Measurements from ENCODE around the gene AQP2.
A peak's percentile ranks its signal among the peaks of the same experiment; 100 is the strongest.

Gene AQP2

GRCh38 chr12:49909826-49910225 lies 40.7 kb upstream of the AQP2 start:
- no peaks in the 10 kb centered on the region for H3K36me3 ChIP-seq (ENCODE audit: control insufficient read depth, insufficient read depth, low read length, severe bottlenecking)
- no peak overlapping the region for H3K9ac ChIP-seq (ENCODE audit: low read length)
- H3K4me1 ChIP-seq (ENCODE audit: control insufficient read depth, insufficient read depth, low read length): peaks cover 8% of the 10 kb centered on the region
- no peak overlapping the region for H3K4me3 ChIP-seq (ENCODE audit: low read length)
- H3K9me3 ChIP-seq (ENCODE audit: control insufficient read depth, low read length): no peaks in the 10 kb centered on the region
- no peaks in the 10 kb centered on the region for H3K27me3 ChIP-seq (replicated peaks; ENCODE audit: control insufficient read depth, insufficient read depth, low read length)
- DNase-seq (ENCODE audit: low read depth): peak; percentile 29

- H3K9me3 ChIP-seq (ENCODE audit: control insufficient read depth, low read length): no peaks in the 10 kb centered on the region
- no peaks in the 10 kb centered on the region for H3K36me3 ChIP-seq (ENCODE audit: control insufficient read depth, insufficient read depth, low read length, severe bottlenecking)
- no peaks in the 10 kb centered on the region for H3K27me3 ChIP-seq (replicated peaks; ENCODE audit: control insufficient read depth, insufficient read depth, low read length)
- no peak overlapping the region for H3K4me3 ChIP-seq (ENCODE audit: low read length)
- no peak for DNase-seq (ENCODE audit: low read depth)
- H3K9ac ChIP-seq (ENCODE audit: low read length): no peak overlapping the region
- peaks cover 8% of the 10 kb centered on the region for H3K4me1 ChIP-seq (ENCODE audit: control insufficient read depth, insufficient read depth, low read length)
Observed at GRCh38 chr12:49910331-49911212, 40.0 kb upstream of the AQP2 start.

- Histone ChIP-seq H3K36me3 (ENCODE audit: control insufficient read depth, insufficient read depth, low read length, severe bottlenecking) (no peaks in the 10 kb centered on the region), H3K27me3 (replicated peaks; ENCODE audit: control insufficient read depth, insufficient read depth, low read length) (no peaks in the 10 kb centered on the region), H3K9me3 (ENCODE audit: control insufficient read depth, low read length) (no peaks in the 10 kb centered on the region), H3K4me1 (ENCODE audit: control insufficient read depth, insufficient read depth, low read length) (peaks cover 8% of the 10 kb centered on the region), H3K4me3 (ENCODE audit: low read length) (no peak overlapping the region), H3K9ac (ENCODE audit: low read length) (no peak overlapping the region)
- no peak for DNase-seq (ENCODE audit: low read depth)
Observed at GRCh38 chr12:49911213-49911605, 39.3 kb upstream of the AQP2 start.

- DNase-seq (ENCODE audit: low read depth): no peak
- no peaks in the 10 kb centered on the region for H3K36me3 ChIP-seq (ENCODE audit: control insufficient read depth, insufficient read depth, low read length, severe bottlenecking)
- no peak overlapping the region for H3K9ac ChIP-seq (ENCODE audit: low read length)
- no peaks in the 10 kb centered on the region for H3K9me3 ChIP-seq (ENCODE audit: control insufficient read depth, low read length)
- no peak overlapping the region for H3K4me3 ChIP-seq (ENCODE audit: low read length)
- peaks cover 8% of the 10 kb centered on the region for H3K4me1 ChIP-seq (ENCODE audit: control insufficient read depth, insufficient read depth, low read length)
- no peaks in the 10 kb centered on the region for H3K27me3 ChIP-seq (replicated peaks; ENCODE audit: control insufficient read depth, insufficient read depth, low read length)
Observed at GRCh38 chr12:49912345-49913255, 37.9 kb upstream of the AQP2 start.

DNA sequence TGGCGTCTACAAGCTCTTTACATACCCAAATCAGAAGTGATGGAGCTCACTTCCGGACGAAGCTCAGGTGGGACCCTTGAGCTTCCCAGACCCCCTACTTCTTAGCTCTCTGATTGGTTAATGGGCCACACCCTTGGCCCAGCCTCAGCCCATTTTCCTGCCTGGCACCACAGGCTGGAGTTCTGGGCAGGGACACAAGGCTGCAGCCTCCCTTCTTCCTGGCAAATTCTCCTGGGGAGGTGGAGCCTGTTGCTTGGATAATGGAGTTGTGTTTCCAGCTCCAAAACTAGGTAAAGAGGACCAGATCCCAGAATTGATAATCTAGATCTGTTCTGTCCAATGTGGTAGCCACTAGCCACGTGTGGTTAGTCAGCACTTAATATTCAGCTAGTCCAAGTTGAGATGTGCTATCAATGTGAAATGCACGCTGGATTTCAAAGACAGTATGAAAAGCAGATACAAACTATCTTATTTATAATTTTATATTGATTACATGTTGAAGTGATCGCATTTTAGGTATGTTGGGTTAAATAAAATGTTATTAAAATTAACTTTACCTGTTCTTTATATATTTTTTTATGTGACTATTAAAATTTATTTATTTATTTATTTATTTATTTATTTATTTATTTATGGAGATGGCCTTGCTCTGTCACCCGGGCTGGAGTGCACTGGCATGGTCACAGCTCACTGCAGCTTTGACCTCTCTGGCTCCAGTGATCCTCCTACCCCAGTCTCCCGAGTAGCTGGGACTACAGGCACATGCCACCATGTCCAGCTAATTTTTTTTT lies 34.2 kb upstream of the AQP2 start:
- DNase-seq (ENCODE audit: low read depth): no peak
- Histone ChIP-seq H3K9me3 (ENCODE audit: control insufficient read depth, low read length) (no peaks in the 10 kb centered on the region), H3K4me3 (ENCODE audit: low read length) (no peak overlapping the region), H3K36me3 (ENCODE audit: control insufficient read depth, insufficient read depth, low read length, severe bottlenecking) (no peaks in the 10 kb centered on the region), H3K27me3 (replicated peaks; ENCODE audit: control insufficient read depth, insufficient read depth, low read length) (no peaks in the 10 kb centered on the region), H3K9ac (ENCODE audit: low read length) (no peak overlapping the region), H3K4me1 (ENCODE audit: control insufficient read depth, insufficient read depth, low read length) (peaks cover 12% of the 10 kb centered on the region)

DNA sequence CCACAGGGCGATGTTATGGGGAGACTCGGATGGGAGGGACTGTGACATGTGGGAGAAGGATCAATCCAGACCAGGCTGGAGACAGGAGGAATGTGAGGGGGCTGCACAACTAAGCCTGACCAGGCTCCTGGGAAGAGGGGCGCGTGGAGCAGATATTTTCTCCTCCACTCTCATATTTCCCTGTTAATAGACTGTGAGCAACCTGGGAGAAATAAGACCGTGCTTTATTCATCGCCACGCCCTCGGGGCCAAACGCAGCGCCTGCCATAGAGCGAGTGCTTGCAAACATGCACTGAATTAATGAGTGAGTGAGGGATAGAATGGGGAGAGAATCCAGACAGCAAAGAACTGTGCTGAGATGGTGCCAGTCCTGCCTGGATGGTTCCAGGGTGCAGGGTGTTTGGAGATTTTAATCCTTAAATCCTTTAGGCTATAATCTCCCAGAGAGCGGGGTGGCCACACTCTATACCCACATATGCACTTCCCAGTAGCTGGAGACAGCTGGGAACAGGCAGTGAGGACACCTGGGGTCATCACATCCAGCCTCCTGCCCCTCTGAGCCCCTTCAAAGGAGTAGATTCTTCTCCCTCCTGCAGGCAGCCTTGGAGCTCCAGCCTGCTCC lies 33.3 kb upstream of the AQP2 start:
- Histone ChIP-seq H3K4me1 (ENCODE audit: control insufficient read depth, insufficient read depth, low read length) (peaks cover 16% of the 10 kb centered on the region), H3K27me3 (replicated peaks; ENCODE audit: control insufficient read depth, insufficient read depth, low read length) (no peaks in the 10 kb centered on the region), H3K4me3 (ENCODE audit: low read length) (no peak overlapping the region), H3K36me3 (ENCODE audit: control insufficient read depth, insufficient read depth, low read length, severe bottlenecking) (no peaks in the 10 kb centered on the region), H3K9me3 (ENCODE audit: control insufficient read depth, low read length) (no peaks in the 10 kb centered on the region), H3K9ac (ENCODE audit: low read length) (no peak overlapping the region)
- DNase-seq (ENCODE audit: low read depth): no peak

DNA sequence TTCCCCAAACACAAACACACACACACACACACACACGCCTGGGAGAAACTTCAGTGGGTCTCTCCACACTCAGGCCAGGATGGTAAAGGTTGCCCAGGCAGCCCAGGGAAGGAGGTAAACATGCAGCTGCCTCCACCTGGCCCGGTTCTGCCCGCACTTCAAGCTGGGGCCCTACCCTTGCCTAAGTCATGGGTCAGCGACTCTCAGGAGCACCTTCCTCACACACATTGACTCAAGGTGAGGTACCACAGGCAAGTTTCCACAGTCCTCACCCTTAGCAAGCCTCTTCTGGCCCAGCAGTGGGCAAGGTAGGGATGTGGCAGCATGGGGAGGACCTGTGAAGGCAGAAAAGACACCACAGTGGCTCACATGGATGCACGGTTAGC lies 32.8 kb upstream of the AQP2 start:
- Histone ChIP-seq H3K27me3 (replicated peaks; ENCODE audit: control insufficient read depth, insufficient read depth, low read length) (no peaks in the 10 kb centered on the region), H3K4me1 (ENCODE audit: control insufficient read depth, insufficient read depth, low read length) (peaks cover 22% of the 10 kb centered on the region), H3K9me3 (ENCODE audit: control insufficient read depth, low read length) (no peaks in the 10 kb centered on the region), H3K4me3 (ENCODE audit: low read length) (no peak overlapping the region), H3K36me3 (ENCODE audit: control insufficient read depth, insufficient read depth, low read length, severe bottlenecking) (no peaks in the 10 kb centered on the region), H3K9ac (ENCODE audit: low read length) (no peak overlapping the region)
- DNase-seq (ENCODE audit: low read depth): no peak

DNA sequence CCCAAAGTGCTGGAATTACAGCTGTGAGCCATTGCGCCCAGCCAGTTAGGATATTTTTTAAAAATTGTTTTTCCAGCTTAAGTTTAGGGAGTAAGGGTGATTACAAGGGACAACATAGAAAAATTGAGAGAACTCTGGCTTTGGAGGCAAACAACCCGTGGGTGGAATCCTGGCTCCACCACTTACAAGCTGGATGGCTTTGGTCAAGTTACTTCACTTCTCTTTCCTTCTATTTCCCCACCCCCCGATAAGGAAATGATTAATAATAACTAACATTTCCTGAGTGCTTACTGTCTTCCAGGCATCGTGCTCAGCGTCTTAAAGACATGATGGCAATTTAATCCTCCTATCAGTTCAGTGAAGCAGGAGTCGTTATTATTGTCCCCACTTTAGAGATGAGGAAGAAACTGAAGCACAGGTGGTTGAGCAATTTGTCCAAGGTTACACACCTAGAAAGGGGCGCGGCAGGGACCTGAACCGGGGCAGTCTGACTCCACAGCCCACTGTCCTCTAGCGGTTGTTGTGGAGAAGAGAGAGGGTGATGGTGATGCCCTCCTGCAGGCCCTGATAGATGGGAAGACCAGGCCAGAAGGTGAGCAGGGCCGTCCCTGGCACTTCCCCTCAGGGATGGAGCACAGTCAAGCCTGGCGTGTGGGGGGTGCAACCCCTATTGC lies 30.2 kb upstream of the AQP2 start:
- no peaks in the 10 kb centered on the region for H3K36me3 ChIP-seq (ENCODE audit: control insufficient read depth, insufficient read depth, low read length, severe bottlenecking)

DNA sequence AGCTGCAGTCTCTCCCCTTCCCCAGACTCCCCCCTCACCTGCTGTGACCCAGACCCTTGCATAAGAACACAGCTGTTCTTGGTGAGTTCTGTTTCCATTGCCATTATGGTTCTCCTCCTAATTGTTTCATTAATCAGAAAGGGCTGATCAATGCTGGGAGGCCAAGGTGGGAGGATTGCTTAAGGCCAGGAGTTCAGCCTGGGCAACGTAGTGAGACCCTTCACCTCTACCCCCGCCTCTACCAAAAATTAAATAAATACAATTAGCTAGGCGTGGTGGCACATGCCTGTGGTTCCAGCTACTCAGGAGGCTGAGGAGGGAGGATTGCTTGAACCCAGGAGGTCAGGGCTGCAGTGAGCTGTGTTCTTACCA lies 29.6 kb upstream of the AQP2 start:
- no peak for DNase-seq (ENCODE audit: low read depth)
- Histone ChIP-seq H3K36me3 (ENCODE audit: control insufficient read depth, insufficient read depth, low read length, severe bottlenecking) (no peaks in the 10 kb centered on the region), H3K4me3 (ENCODE audit: low read length) (no peak overlapping the region), H3K4me1 (ENCODE audit: control insufficient read depth, insufficient read depth, low read length) (peaks cover 33% of the 10 kb centered on the region), H3K27me3 (replicated peaks; ENCODE audit: control insufficient read depth, insufficient read depth, low read length) (no peaks in the 10 kb centered on the region), H3K9me3 (ENCODE audit: control insufficient read depth, low read length) (no peaks in the 10 kb centered on the region), H3K9ac (ENCODE audit: low read length) (no peak overlapping the region)

More for the DNA sequence above, 30.2 kb upstream of the AQP2 start:
- no peak for DNase-seq (ENCODE audit: low read depth)
- Histone ChIP-seq H3K4me3 (ENCODE audit: low read length) (no peak overlapping the region), H3K9ac (ENCODE audit: low read length) (no peak overlapping the region), H3K27me3 (replicated peaks; ENCODE audit: control insufficient read depth, insufficient read depth, low read length) (no peaks in the 10 kb centered on the region), H3K9me3 (ENCODE audit: control insufficient read depth, low read length) (no peaks in the 10 kb centered on the region), H3K4me1 (ENCODE audit: control insufficient read depth, insufficient read depth, low read length) (peaks cover 33% of the 10 kb centered on the region)

- no peaks in the 10 kb centered on the region for H3K9me3 ChIP-seq (ENCODE audit: control insufficient read depth, low read length)
- no peak overlapping the region for H3K4me3 ChIP-seq (ENCODE audit: low read length)
- H3K27me3 ChIP-seq (replicated peaks; ENCODE audit: control insufficient read depth, insufficient read depth, low read length): no peaks in the 10 kb centered on the region
- H3K9ac ChIP-seq (ENCODE audit: low read length): no peak overlapping the region
- no peaks in the 10 kb centered on the region for H3K36me3 ChIP-seq (ENCODE audit: control insufficient read depth, insufficient read depth, low read length, severe bottlenecking)
- DNase-seq (ENCODE audit: low read depth): no peak
- peaks cover 33% of the 10 kb centered on the region for H3K4me1 ChIP-seq (ENCODE audit: control insufficient read depth, insufficient read depth, low read length)
Observed at GRCh38 chr12:49921299-49921698, 29.2 kb upstream of the AQP2 start.

Data from adipocyte (in vitro differentiated cells).